HG02763 (cell line): ENCODE data around the gene PARVG.

ENCODE experiments used
- ATAC-seq: cut with Tn5 transposase; IDR thresholded peaks from one replicate; pipeline ENCODE4 v1.9.1; 2021; ENCODE audit warnings: mild to moderate bottlenecking, moderate library complexity; ENCODE audit not compliant: unreplicated experiment

PARVG gene, protein sequence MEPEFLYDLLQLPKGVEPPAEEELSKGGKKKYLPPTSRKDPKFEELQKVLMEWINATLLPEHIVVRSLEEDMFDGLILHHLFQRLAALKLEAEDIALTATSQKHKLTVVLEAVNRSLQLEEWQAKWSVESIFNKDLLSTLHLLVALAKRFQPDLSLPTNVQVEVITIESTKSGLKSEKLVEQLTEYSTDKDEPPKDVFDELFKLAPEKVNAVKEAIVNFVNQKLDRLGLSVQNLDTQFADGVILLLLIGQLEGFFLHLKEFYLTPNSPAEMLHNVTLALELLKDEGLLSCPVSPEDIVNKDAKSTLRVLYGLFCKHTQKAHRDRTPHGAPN

GRCh38 chr22:44180706-44181032, at the start of gene PARVG:
Gene PARVG (plus strand): TSS chr22:44180925. CDS start chr22:44183330, 2,405 bp downstream.
- ATAC-seq, result no peak

- ATAC-seq, result no peak
Observed at GRCh38 chr22:44131412-44131811, 49.3 kb upstream of the PARVG start.

DNA sequence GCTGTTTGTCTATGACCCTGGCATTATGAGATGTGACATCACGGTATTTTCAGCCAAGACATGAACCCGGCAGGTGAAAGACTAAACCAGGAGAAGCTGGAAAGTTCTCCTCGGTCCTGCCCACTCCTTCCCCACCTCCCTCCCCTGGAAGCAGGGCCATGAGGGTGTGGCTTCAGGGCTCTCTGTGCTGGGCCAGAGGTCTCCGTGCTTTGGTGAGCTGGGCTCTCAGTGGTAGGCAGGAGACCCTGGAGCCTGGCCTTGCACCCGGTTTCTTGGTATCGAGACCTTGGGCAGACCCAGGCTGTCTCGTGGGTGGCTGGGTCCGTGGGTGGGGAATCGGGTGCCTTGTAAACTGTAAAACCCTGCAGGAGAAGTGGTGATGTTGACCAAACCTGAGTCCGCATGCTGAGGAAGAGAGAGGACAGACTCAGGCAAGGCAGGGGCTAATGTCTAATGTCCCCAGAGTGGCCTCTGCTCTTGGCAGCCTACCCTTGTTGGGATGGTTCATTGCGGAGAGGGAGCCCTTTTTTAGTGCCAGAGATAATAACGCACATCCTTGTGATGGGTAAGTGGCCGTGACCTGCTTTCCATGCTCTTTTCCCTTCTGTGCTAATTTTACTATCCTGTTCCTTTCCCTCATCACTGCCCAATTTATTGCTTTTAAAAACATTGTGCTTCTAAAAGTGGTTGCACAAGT, 48.6 kb upstream of the PARVG start:
- no peak for ATAC-seq

- no peak for ATAC-seq
Observed at GRCh38 chr22:44132724-44133123, 48.0 kb upstream of the PARVG start.

GRCh38 chr22:44133161-44133560, 47.6 kb upstream of the PARVG start:
- ATAC-seq, result no peak

DNA sequence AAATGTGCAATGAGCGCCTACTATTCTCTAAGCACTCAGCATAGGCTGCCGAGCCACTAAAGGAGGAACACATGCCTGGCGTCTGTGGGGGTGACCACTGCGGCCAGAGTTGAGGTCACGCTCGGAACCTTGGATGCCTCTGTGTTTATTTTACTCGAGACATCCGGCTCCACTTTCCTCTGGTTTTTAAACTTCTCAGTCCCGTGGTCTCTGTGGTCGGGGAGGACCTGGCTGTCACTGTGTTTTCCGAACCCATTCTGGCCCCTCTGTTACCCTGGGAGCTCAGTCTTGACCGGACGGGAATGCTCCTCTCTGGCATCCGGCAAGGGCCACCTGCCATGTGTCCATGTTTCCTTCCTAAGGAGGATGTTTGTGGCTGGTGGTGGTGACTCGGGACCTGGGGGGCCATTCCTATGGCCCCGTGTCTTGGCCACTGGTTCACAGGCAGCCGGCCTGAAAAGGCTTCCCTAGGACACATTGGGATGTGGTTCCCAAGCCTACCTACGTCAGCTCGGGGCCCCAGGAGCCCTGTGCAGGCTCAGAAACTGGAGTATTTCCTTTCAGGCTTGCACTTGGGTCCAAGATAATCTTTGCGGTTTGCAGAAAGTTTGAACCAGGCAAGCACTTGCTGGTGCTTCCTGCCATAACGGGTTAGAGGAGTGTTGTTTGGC, 46.7 kb upstream of the PARVG start:
- ATAC-seq, result no peak

DNA sequence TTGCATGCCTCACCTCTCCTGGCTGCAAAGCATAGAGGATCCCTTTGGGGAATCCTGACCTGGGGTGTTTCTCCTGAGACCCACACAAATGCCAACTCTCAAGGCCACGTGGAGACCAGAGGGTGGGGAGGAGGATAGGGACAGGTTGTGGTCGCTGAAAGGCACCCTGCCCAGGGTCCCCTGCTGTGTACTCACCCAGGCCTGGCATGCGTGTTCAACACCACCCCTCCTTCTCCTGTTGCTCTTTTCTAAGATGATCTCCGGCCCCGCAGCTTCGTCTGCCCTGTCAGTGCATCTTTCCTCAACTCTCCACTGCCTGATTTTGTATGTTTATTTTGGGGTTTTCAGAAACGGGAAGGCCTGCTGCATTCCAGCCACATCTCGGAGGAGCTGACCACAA, 44.6 kb upstream of the PARVG start:
- no peak for ATAC-seq

DNA sequence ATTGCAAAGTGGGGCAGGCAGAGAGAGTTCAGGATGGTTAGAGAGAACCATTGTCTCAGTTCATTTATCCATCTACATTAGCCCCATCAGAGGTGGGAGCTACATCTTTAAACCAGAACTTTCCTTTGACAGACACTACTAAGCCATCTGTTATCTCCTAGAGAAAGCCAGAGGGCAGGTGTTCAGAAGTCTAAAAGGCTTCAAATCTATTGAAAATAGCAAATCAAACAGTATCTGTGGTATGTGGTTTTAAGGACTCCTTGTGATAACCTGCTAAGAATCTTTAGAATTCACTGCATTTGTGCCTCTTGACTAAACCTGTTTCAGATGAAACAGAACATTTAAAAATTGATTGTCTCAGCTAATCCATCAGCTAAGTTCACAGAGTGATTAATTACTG, 43.9 kb upstream of the PARVG start:
- ATAC-seq, result no peak

DNA sequence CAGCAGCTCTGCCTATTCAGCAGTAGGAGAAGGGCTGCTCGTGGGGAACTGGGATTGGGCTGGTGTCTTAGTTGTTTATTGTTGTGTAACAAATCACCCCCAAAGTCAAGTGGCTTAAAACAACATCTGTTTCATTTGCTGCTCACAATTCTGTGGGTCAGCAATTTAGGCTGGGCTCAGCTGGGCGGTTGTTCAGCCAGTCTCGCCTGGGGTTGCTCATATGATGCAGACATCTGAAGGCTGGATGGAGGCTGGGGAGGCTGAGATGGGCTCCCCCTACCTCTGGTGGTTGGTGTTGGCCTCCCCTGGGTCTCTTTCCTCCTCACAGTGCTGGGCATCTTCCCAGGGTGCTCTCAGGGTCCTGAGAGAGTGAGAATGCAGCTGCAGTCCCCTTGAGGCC, 43.3 kb upstream of the PARVG start:
- no peak for ATAC-seq

DNA sequence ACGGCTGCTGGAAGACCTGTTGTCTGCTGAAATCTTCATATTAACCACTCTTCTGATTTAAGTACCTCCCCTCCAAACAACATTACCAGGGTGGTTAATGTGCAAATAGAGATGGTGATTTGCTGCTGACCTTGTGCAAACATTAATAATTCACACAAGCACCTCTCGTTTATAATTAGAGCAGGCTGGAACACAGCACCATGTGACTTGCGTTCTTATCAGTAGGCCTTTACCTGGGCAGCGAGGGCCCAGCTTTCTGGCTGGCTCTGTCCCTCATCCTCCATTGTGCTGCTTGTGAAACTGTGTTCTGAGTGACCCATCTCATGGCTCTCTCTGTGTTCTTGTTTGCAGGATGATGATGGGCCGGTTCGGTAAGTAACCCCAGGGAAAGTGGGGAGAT, 41.0 kb upstream of the PARVG start:
- ATAC-seq, result no peak

DNA sequence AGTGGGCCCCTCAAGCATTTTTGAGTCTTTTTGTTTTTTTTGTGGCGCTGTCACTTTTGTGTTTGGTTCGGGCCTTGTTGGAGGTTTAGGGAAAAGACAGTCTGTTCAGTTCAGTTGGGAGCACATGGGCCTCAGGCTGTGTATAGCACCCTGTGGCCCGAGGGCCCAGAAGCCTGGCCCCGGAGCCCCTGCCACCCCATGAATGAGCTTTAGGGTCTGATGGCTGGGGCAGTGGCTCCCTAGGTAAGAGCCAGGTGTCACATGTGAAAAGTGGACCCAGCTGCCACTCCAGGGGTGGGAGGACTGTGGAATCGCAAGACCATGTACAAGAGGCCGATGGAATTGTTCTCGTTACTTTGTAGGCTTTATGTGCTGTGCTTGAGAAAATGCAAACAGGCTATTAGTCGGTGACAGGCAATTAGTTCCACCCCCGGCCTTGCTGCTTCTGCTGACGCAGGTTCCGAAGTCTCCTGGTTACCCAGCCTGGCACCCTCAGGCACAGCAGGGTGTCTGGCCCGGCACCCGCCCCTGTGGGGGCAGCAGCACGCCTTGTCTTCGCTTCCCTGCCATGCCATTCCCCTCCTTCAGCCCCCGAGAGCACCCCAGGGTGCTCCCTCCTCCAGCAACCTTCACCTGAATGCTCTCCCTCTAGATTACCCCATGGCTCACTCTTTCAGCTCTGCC, 38.2 kb upstream of the PARVG start:
- no peak for ATAC-seq

DNA sequence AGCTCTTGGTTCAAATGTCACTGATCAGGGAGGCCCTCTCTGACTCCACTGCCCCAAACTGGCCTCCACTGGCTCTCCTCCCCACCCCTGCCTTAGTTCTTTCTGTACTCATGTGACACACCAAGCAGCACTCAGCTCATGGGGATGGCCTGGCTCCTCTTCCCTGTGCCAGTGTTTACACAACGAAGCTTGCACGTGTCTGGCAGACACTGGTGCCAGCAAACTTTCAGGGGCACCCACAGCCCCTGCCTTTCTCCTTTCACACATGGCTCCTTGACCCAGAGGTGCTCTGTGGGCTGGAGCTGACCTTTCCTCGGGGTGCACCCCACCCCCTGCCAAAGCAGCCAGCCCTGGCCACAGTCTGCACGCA, 37.6 kb upstream of the PARVG start:
- no peak for ATAC-seq

DNA sequence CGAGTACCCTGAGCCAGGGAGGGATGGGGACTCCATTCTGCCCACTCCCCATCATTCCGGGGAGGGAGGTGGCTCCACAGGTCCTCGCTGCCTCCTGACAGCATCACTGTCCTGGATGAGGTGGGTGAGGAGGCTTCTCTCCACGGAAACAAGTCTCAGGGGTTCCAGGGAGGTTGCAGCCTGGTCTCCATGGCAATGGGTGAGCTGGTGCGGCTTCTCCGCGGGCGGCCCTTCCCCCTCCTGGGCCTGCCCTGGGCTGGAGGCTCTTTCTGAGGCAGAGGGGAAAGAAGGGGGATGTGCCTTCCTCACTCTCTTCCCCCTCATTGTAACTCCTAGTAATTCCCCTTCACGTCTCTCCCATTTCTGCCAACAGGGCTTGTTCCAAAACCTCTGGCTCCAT, 37.1 kb upstream of the PARVG start:
- ATAC-seq, result no peak

GRCh38 chr22:44144046-44144569, 36.6 kb upstream of the PARVG start:
- no peak for ATAC-seq

GRCh38 chr22:44145544-44145943, 35.2 kb upstream of the PARVG start:
- ATAC-seq, result no peak

GRCh38 chr22:44146088-44146861, 34.5 kb upstream of the PARVG start:
- no peak for ATAC-seq

DNA sequence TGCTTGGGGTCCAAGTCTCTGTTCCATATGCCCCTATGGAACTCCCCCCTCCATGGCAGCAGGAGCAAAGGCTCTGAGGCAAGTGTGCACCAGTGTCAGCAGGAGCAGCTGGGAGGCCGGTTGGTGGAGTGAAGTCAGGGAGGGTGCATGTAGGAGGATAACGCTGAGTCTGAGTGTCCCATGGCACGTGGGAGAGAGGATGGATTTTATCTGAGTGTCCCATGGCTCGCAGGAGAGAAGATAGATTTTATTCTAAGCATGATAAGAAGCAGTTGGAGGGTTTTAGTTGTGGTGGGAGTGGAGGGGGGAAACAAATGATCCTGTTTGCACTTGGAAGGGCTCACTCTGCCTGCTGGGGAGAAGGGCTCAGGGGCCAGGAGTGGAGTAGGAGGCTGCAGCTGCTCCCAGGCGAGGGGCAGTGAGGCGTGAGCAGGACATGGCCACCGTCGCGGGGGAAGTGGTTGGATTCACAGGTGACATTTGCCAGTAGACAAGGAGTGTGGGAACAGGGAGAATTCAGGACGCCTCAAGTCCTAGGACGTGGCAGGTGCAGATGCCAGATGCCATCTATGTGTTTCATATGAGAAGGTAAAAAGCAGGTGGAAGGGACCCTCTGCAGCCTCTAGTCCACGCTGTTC, 33.6 kb upstream of the PARVG start:
- ATAC-seq, result no peak

GRCh38 chr22:44147821-44148574, 32.7 kb upstream of the PARVG start:
- ATAC-seq, result no peak

DNA sequence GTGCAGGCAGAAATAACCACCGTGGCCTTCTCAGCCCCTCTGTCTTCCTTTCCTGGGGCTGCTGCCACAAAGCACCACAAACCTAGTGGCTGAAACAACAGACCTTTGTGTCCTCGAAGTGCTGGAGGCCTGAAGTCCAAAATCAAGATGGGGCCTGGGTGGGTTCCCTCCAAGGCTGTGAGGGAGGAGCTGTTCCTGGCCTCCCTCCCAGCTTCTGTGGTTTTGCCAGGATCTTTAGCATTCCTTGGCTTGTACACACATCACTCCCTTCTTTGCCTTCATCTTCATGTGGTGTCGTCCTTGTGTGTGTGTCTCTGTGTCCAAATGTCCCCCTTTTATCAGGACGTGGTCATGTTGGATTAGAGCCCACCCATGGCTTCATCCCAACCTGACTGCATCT, 29.0 kb upstream of the PARVG start:
- ATAC-seq, result no peak
